Skeletal muscle tissue (tissue), 4 donors: ENCODE measurements around the gene FOXQ1. TPM values are rescaled to one million over a fixed set of nuclear protein-coding genes. Genes with fewer than 3 reads are reported as not detected.
A peak's percentile ranks its signal among the peaks of the same experiment; 100 is the strongest.
"Not testable (repeated sequence)": the region's sequence is repeated elsewhere in the genome, so short reads cannot be mapped to it uniquely, and the experiment has no call there.

Experiments
- H3K27ac ChIP-seq: one replicate; pipeline ENCODE4 v1.7.0; 2013; ENCODE audit warnings: mild to moderate bottlenecking, low read depth, low read length, inconsistent platforms
- H3K27me3 ChIP-seq, 3 donors: one replicate each; pipeline ENCODE4 v1.7.0; 2013; ENCODE audit warnings: low read length in 3 of 3; ENCODE audit not compliant: control insufficient read depth in 3 of 3, insufficient read depth in 3 of 3
- H3K36me3 ChIP-seq, 3 donors: one replicate each; pipeline ENCODE4 v1.7.0; 2013; ENCODE audit warnings: low read length in 3 of 3; ENCODE audit not compliant: control insufficient read depth in 3 of 3, insufficient read depth in 3 of 3
- H3K4me1 ChIP-seq, 3 donors: one replicate each; pipeline ENCODE4 v1.7.0; 2013; ENCODE audit warnings: low read length in 3 of 3, mild to moderate bottlenecking in 3 of 3; ENCODE audit not compliant: control insufficient read depth in 3 of 3, insufficient read depth in 3 of 3
- H3K4me3 ChIP-seq, 3 donors: one replicate each; pipeline ENCODE4 v1.7.0; 2013; ENCODE audit warnings: low read length in 3 of 3
- H3K9ac ChIP-seq, 3 donors: one replicate each; pipeline ENCODE4 v1.7.0; 2013; ENCODE audit warnings: low read length in 3 of 3, mild to moderate bottlenecking in 3 of 3, moderate library complexity in 2 of 3, low read depth in 1 of 3
- H3K9me3 ChIP-seq, 3 donors: one replicate each; pipeline ENCODE4 v1.7.0; 2013; ENCODE audit warnings: low read length in 3 of 3; ENCODE audit not compliant: control insufficient read depth in 3 of 3
- total RNA-seq: library from RNA; depleted of rRNA; stranded (reverse); fragments of >200 nt; gene quantifications from one replicate; pipeline ENCODE4 v1.2.3, GENCODE V29; 2014
- donor health status: Osteomylitis.

Gene FOXQ1
- total RNA-seq, 1 donor from 2014 or later: not detected

GRCh38 chr6:1348675-1349074 is 36.8 kb downstream of the FOXQ1 start:
- peaks cover 2 to 15% (median 14%) of the 10 kb centered on the region in 3 donors for H3K27me3 ChIP-seq
- H3K9me3 ChIP-seq: peaks cover 0 to 8% (median 4%) of the 10 kb centered on the region in 3 donors
- H3K4me1 ChIP-seq: peaks cover 0 to 2% (median 0%) of the 10 kb centered on the region in 3 donors
- no peak overlapping the region for H3K27ac ChIP-seq
- no peaks in the 10 kb centered on the region for H3K36me3 ChIP-seq
- H3K9ac ChIP-seq: no peak overlapping the region
- H3K4me3 ChIP-seq: no peak overlapping the region

- Histone ChIP-seq H3K4me3 (no peak overlapping the region), H3K9me3 (peaks cover 0 to 6% (median 2%) of the 10 kb centered on the region in 3 donors), H3K27me3 (peaks cover 2 to 15% (median 14%) of the 10 kb centered on the region in 3 donors), H3K9ac (no peak overlapping the region), H3K27ac (no peak overlapping the region), H3K36me3 (no peaks in the 10 kb centered on the region), H3K4me1 (peaks cover 0 to 2% (median 0%) of the 10 kb centered on the region in 3 donors)
These were observed 37.8 kb downstream of the FOXQ1 start for GRCh38 chr6:1349655-1350054.

GRCh38 chr6:1351381-1352008 is 39.6 kb downstream of the FOXQ1 start:
- Histone ChIP-seq H3K36me3 (no peaks in the 10 kb centered on the region), H3K9ac (no peak overlapping the region), H3K27me3 (peaks cover 2 to 14% (median 10%) of the 10 kb centered on the region in 3 donors), H3K9me3 (peaks cover 0 to 6% (median 0%) of the 10 kb centered on the region in 3 donors), H3K4me1 (peaks cover 0 to 2% (median 0%) of the 10 kb centered on the region in 3 donors), H3K4me3 (no peak overlapping the region), H3K27ac (no peak overlapping the region)

- H3K27ac ChIP-seq, H3K9me3 ChIP-seq, H3K9ac ChIP-seq, H3K27me3 ChIP-seq, H3K4me3 ChIP-seq, H3K36me3 ChIP-seq, H3K4me1 ChIP-seq: not testable (repeated sequence)
These were observed 43.2 kb downstream of the FOXQ1 start for GRCh38 chr6:1355068-1355467.

- not testable (repeated sequence) for H3K27ac ChIP-seq, H3K36me3 ChIP-seq, H3K4me1 ChIP-seq, H3K4me3 ChIP-seq, H3K9ac ChIP-seq, H3K9me3 ChIP-seq, H3K27me3 ChIP-seq
These were observed 49.8 kb downstream of the FOXQ1 start for GRCh38 chr6:1361717-1362116.

GRCh38 chr6:1362643-1363042 is 50.7 kb downstream of the FOXQ1 start:
- Histone ChIP-seq H3K4me3 (no peak overlapping the region), H3K27ac (no peak overlapping the region)

GRCh38 chr6:1363298-1363697 is 51.4 kb downstream of the FOXQ1 start:
- no peak overlapping the region for H3K9ac ChIP-seq
- peaks cover 0 to 3% (median 0%) of the 10 kb centered on the region in 3 donors for H3K27me3 ChIP-seq
- H3K27ac ChIP-seq: peak overlapping the region; percentile 5
- no peaks in the 10 kb centered on the region for H3K36me3 ChIP-seq
- H3K9me3 ChIP-seq: no peaks in the 10 kb centered on the region
- H3K4me1 ChIP-seq: no peaks in the 10 kb centered on the region
- no peak overlapping the region for H3K4me3 ChIP-seq

More at GRCh38 chr6:1362643-1363042, 50.7 kb downstream of the FOXQ1 start:
- H3K36me3 ChIP-seq: no peaks in the 10 kb centered on the region
- no peaks in the 10 kb centered on the region for H3K9me3 ChIP-seq
- no peak overlapping the region for H3K9ac ChIP-seq
- no peaks in the 10 kb centered on the region for H3K4me1 ChIP-seq
- H3K27me3 ChIP-seq: peaks cover 0 to 3% (median 0%) of the 10 kb centered on the region in 3 donors

- H3K36me3 ChIP-seq: no peaks in the 10 kb centered on the region
These were observed 52.1 kb downstream of the FOXQ1 start for GRCh38 chr6:1363729-1364572.

More at GRCh38 chr6:1363729-1364572, 52.1 kb downstream of the FOXQ1 start:
- Histone ChIP-seq H3K27ac (peak overlapping the region; percentile 64), H3K4me3 (no peak overlapping the region), H3K9ac (no peak overlapping the region), H3K4me1 (no peaks in the 10 kb centered on the region), H3K27me3 (peaks cover 3 to 6% (median 4%) of the 10 kb centered on the region in 3 donors), H3K9me3 (no peaks in the 10 kb centered on the region)
